C4-2B (cell line): ENCODE results near the gene ISYNA1.

Experiments
- ZFX ChIP-seq: fragments of 450-650 bp; IDR thresholded peaks from 2 replicates; pipeline ENCODE4 v1.6.1; 2017
- TF ChIP-seq, protein P1 (sequence below): fragments of 450-650 bp; conservative IDR thresholded peaks from 2 replicates; pipeline ENCODE4 v1.5.1; 2017; ENCODE audit warnings: mild to moderate bottlenecking

DNA sequence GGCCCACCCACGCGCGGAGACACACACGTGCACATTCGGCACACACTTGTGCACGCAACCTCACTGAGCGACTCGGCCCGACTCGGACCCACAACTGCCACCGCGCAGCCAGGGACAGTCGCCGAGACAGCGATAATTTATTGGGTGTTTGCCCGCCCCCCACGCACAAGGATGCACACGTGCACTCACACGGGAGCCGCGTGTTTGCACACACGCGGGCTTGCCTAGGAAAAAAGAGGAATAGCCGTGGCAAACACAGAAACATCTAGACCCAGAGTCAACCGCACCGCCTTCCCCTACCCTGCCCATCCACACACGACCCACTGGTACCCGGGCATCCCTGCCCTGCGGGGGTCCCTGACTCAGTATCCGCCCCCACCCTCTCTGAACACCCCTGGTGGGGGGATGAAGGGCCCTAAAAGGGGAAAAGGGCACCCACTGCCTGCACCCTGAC lies 19.9 kb downstream of the ISYNA1 start:
- TF ChIP-seq, protein P1, sequence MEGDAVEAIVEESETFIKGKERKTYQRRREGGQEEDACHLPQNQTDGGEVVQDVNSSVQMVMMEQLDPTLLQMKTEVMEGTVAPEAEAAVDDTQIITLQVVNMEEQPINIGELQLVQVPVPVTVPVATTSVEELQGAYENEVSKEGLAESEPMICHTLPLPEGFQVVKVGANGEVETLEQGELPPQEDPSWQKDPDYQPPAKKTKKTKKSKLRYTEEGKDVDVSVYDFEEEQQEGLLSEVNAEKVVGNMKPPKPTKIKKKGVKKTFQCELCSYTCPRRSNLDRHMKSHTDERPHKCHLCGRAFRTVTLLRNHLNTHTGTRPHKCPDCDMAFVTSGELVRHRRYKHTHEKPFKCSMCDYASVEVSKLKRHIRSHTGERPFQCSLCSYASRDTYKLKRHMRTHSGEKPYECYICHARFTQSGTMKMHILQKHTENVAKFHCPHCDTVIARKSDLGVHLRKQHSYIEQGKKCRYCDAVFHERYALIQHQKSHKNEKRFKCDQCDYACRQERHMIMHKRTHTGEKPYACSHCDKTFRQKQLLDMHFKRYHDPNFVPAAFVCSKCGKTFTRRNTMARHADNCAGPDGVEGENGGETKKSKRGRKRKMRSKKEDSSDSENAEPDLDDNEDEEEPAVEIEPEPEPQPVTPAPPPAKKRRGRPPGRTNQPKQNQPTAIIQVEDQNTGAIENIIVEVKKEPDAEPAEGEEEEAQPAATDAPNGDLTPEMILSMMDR, result no peak
- no peak for TF ChIP-seq ZFX
